C4-2B (cell line): Measurements from ENCODE around the gene TACR1.

Experiments
- CTCF ChIP-seq: fragments of 450-650 bp; conservative IDR thresholded peaks from 2 replicates; pipeline ENCODE4 v1.5.1; 2017; ENCODE audit warnings: mild to moderate bottlenecking
- ZFX ChIP-seq: fragments of 450-650 bp; IDR thresholded peaks from 2 replicates; pipeline ENCODE4 v1.6.1; 2017

DNA sequence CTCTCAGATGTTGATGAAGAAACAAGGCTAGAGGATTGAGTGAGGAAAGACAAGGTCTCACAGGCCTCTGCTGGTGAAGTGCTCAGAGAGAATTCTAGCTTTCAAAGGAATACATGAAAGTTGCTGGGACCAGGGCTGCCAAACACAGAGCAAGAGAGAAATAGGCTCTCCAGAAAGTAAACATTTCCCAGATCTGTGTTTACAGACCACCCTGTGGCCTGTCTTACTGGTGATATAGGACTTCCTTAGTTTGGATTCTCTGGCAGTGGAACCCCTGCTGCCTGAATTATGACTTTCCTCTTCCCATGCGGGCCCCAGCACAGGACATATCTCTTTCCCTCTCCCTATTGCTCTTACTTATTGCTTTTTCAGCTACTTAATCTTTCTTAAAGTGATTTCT lies 64.5 kb downstream of the TACR1 start:
- TF ChIP-seq CTCF (no peak), ZFX (no peak)
